K562 (cell line): ENCODE measurements around the gene NEURL4. TPM values are rescaled to one million over a fixed set of nuclear protein-coding genes. Genes with fewer than 3 reads are reported as not detected.

ENCODE experiments used
- ATF2 ChIP-seq: sonication (generic); formaldehyde crosslinking; IDR thresholded peaks from 2 replicates; pipeline ENCODE4 v1.8.1; 2022; ENCODE audit warnings: missing genetic modification reagents
- CHCHD3 ChIP-seq: fragments of 250-450 bp; sonication (Bioruptor Pico); IDR thresholded peaks from 2 replicates; pipeline ENCODE4 v2.1.2; 2022; ENCODE audit warnings: mild to moderate bottlenecking
- ETS2 ChIP-seq: IDR thresholded peaks from 2 replicates; pipeline ENCODE4 v1.6.1; 2016; ENCODE audit warnings: borderline replicate concordance, missing genetic modification characterization, mild to moderate bottlenecking, moderate library complexity, missing compliant biosample characterization; ENCODE audit not compliant: poor library complexity, severe bottlenecking
- ETV5 ChIP-seq: sonication (generic); formaldehyde crosslinking; IDR thresholded peaks from 2 replicates; pipeline ENCODE4 v1.4.0; 2020; ENCODE audit warnings: low read depth, mild to moderate bottlenecking, missing genetic modification reagents
- FIP1L1 ChIP-seq: fragments of 200-400 bp; formaldehyde crosslinking; IDR thresholded peaks from 2 replicates; pipeline ENCODE4 v1.6.1; 2018; ENCODE audit warnings: mild to moderate bottlenecking, low read depth, low read length; ENCODE audit not compliant: poor library complexity, severe bottlenecking
- GTF2B ChIP-seq: IDR thresholded peaks from 2 replicates; pipeline ENCODE4 v1.6.1; 2011; ENCODE audit not compliant: insufficient read length; ENCODE audit errors: extremely low read depth
- JUNB ChIP-seq: fragments of 450-650 bp; formaldehyde crosslinking; conservative IDR thresholded peaks from 2 replicates; pipeline ENCODE4 v1.4.0; 2020; ENCODE audit warnings: mild to moderate bottlenecking
- MECOM ChIP-seq: fragments of 250-450 bp; sonication (Bioruptor Pico); IDR thresholded peaks from 2 replicates; pipeline ENCODE4 v1.8.0; 2022; ENCODE audit warnings: inconsistent platforms
- MTA2 ChIP-seq: fragments of 450-650 bp; IDR thresholded peaks from 2 replicates; pipeline ENCODE4 v1.6.1; 2016; ENCODE audit warnings: low read depth
- NR2C1 ChIP-seq, 2 experiments: fragments of 450-650 bp; IDR thresholded peaks; 2 replicates each; pipeline ENCODE4 v1.6.1; 2017; ENCODE audit warnings: mild to moderate bottlenecking in 2 of 2, antibody characterized with exemption in 1 of 2, inconsistent platforms in 1 of 2, missing compliant biosample characterization in 1 of 2, missing genetic modification characterization in 1 of 2
- RBM39 ChIP-seq: fragments of 200-400 bp; formaldehyde crosslinking; optimal IDR thresholded peaks from 2 replicates; pipeline ENCODE3; 2018; ENCODE audit warnings: low read depth, low read length
- SMAD4 ChIP-seq: fragments of 250-450 bp; sonication (Bioruptor Pico); conservative IDR thresholded peaks from 2 replicates; pipeline ENCODE4 v1.8.0; 2021; ENCODE audit warnings: inconsistent platforms, mild to moderate bottlenecking, moderate library complexity
- SUPT5H ChIP-seq: fragments of 450-650 bp; IDR thresholded peaks from 2 replicates; pipeline ENCODE4 v1.6.1; 2016
- TOE1 ChIP-seq, 2 experiments: fragments of 450-650 bp in 1 of 2; sonication (generic) in 1 of 2; formaldehyde crosslinking in 1 of 2; IDR thresholded peaks; 2 replicates each; pipeline versions ENCODE4 v1.7.1 to v1.8.0; 2016 to 2022; ENCODE audit warnings: borderline replicate concordance in 2 of 2, mild to moderate bottlenecking in 2 of 2, antibody characterized with exemption in 1 of 2, inconsistent platforms in 1 of 2, low read depth in 1 of 2, missing genetic modification reagents in 1 of 2, moderate library complexity in 1 of 2
- ZFP36 ChIP-seq: fragments of 150-350 bp; IDR thresholded peaks from 2 replicates; pipeline ENCODE4 v1.6.1; 2018; ENCODE audit warnings: low read length, low read depth; ENCODE audit not compliant: partially characterized antibody
- ZFX ChIP-seq: sonication (generic); formaldehyde crosslinking; IDR thresholded peaks from 2 replicates; pipeline ENCODE4 v1.8.0; 2022; ENCODE audit warnings: mild to moderate bottlenecking, missing genetic modification reagents, moderate library complexity
- ZNF232 ChIP-seq: sonication (generic); formaldehyde crosslinking; IDR thresholded peaks from 2 replicates; pipeline ENCODE4 v1.8.0; 2022; ENCODE audit warnings: mild to moderate bottlenecking, missing genetic modification reagents
- ZNF280A ChIP-seq: fragments of 450-650 bp; IDR thresholded peaks from 2 replicates; pipeline ENCODE4 v1.6.1; 2018; ENCODE audit warnings: mild to moderate bottlenecking, low read depth; ENCODE audit not compliant: partially characterized antibody
- polyA plus RNA-seq, 8 experiments: library from polyadenylated mRNA; depleted of rRNA in 4 of 8; stranded (reverse) in 5 of 8; unstranded in 3 of 8; fragments of >200 nt; fragmentation: Nextera tagmentation in 2 of 8; fragmentation: Illumina TruSeq in 1 of 8; extraction: Ambion mirVana in 2 of 8; extraction: Trizol in 1 of 8; gene quantifications; 2 replicates each; pipeline versions ENCODE4 v1.2.1 to v1.2.3, GENCODE V29; 2011 to 2014; ENCODE audit warnings: inconsistent platforms in 1 of 8, missing spikeins in 1 of 8
- total RNA-seq, 7 experiments: library from RNA; depleted of rRNA in 6 of 7; stranded (reverse); fragments of >200 nt in 6 of 7; fragmentation: Illumina TruSeq in 2 of 7; extraction: Trizol in 2 of 7; gene quantifications; 2 replicates each; pipeline versions ENCODE4 v1.2.1 to v1.2.3, GENCODE V29; 2011 to 2021; ENCODE audit warnings: low replicate concordance in 1 of 7
- TF ChIP-seq, protein P1 (sequence below): IDR thresholded peaks from 3 replicates; pipeline ENCODE4 v1.6.1; 2011; ENCODE audit warnings: borderline replicate concordance, mild to moderate bottlenecking, moderate library complexity; ENCODE audit not compliant: insufficient read length; ENCODE audit errors: extremely low read depth

NEURL4 gene
- total and polyA plus RNA-seq, 9 of the 15 experiments (the other 6 are each of a cell fraction or from before 2014, with no cell fraction given) = 0.08 to 37.4 (median 11.5) TPM

DNA sequence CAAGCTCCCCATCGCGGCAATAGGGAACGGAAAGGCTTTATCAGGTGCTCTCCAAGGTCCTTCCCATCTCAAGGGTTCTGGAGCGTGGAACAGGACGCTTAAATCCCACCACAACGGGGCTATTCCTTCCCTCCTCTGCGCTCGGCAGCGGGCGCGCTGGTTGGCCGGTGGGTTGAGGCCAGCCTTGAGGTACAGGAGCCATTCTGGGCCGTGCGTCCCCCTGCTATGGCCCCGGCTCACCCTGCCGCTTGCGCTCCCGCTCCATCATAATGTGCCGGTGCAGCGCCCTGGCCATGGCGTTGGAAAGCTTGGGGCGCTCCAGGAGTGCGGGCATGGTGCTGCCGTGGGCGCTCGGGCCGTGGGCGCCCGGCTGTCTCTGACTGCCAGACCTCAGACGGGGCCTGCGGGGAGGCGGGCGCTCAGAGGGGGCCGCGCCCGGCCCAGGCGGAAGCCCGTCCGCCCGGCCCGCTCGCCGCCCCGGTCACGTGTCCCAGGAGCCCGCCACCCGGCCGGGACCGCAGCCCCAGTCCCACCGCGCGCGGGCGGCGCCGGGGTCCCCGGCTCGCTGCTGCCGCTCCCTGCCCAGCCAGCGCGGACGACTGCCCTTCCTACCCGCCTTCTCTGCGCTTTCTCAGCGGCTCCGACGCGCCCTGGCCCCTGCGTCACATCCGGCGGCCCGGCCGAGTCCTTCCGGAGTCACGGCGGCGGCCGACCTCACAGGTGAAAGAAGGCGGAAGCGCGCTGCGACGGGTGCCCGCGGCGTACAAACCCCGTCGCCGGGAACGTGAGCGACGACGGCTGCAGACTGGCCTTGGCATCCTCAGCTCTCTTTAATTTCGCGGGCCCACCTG is 14.2 kb downstream of the NEURL4 start, which contains the start of gene GPS2 (continued):
- TF ChIP-seq, protein P1, sequence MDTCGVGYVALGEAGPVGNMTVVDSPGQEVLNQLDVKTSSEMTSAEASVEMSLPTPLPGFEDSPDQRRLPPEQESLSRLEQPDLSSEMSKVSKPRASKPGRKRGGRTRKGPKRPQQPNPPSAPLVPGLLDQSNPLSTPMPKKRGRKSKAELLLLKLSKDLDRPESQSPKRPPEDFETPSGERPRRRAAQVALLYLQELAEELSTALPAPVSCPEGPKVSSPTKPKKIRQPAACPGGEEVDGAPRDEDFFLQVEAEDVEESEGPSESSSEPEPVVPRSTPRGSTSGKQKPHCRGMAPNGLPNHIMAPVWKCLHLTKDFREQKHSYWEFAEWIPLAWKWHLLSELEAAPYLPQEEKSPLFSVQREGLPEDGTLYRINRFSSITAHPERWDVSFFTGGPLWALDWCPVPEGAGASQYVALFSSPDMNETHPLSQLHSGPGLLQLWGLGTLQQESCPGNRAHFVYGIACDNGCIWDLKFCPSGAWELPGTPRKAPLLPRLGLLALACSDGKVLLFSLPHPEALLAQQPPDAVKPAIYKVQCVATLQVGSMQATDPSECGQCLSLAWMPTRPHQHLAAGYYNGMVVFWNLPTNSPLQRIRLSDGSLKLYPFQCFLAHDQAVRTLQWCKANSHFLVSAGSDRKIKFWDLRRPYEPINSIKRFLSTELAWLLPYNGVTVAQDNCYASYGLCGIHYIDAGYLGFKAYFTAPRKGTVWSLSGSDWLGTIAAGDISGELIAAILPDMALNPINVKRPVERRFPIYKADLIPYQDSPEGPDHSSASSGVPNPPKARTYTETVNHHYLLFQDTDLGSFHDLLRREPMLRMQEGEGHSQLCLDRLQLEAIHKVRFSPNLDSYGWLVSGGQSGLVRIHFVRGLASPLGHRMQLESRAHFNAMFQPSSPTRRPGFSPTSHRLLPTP = no peak
- TF ChIP-seq NR2C1 (IDR thresholded peaks at IDR 0.05) (peak; percentile 98), NR2C1 (tag; IDR thresholded peaks at IDR 0.05) (peak; percentile 98), JUNB (CRISPR knock-in tag) (no peak), MECOM (no peak), RBM39 (no peak), FIP1L1 (peak; percentile 85), ZNF232 (CRISPR knock-in tag) (0 out of 2 replicates have a peak, but pooled peaks have one; percentile 24), SMAD4 (CRISPR knock-in tag) (0 out of 2 replicates have a peak, but pooled peaks have one; percentile 24), SUPT5H (peak; percentile 64; the same call in 1 of the 2 replicates), ATF2 (CRISPR knock-in tag) (no peak), ZFX (CRISPR knock-in tag) (peak; percentile 68), ZNF280A (no peak), ETV5 (peak; percentile 79; the same call in 1 of the 2 replicates), ZFP36 (no peak), MTA2 (peak; percentile 55; the same call in 1 of the 2 replicates), TOE1 (IDR thresholded peaks at IDR 0.05; ENCODE audit: borderline replicate concordance) (no peak), TOE1 (CRISPR knock-in tag; IDR thresholded peaks at IDR 0.05; ENCODE audit: borderline replicate concordance, low read depth) (no peak), CHCHD3 (no peak), GTF2B (no peak), ETS2 (tag) (no peak)
